GM23338 (cell line): ENCODE data around the gene ULK3.

Experiments
- CREB1 ChIP-seq: fragments of 250-450 bp; sonication (Bioruptor Pico); IDR thresholded peaks from 2 replicates; pipeline ENCODE4 v1.5.0; 2020; ENCODE audit warnings: low read depth, mild to moderate bottlenecking, moderate library complexity
- EZH2 ChIP-seq: fragments of 200-600 bp; sonication (generic); IDR thresholded peaks from one replicate; pipeline ENCODE4 v1.8.0; 2017; ENCODE audit warnings: antibody characterized with exemption, mild to moderate bottlenecking, low read depth; ENCODE audit not compliant: unreplicated experiment
- EZH2phosphoT487 ChIP-seq: fragments of 200-600 bp; sonication (generic); IDR thresholded peaks from one replicate; pipeline ENCODE4 v1.8.1; 2018; ENCODE audit warnings: antibody characterized with exemption; ENCODE audit not compliant: unreplicated experiment
- JUNB ChIP-seq: IDR thresholded peaks from one replicate; pipeline ENCODE4 v1.6.1; 2016; ENCODE audit warnings: antibody characterized with exemption; ENCODE audit not compliant: unreplicated experiment
- NANOG ChIP-seq: IDR thresholded peaks from 2 replicates; pipeline ENCODE4 v1.6.1; 2016; ENCODE audit warnings: antibody characterized with exemption, borderline replicate concordance
- POLR2AphosphoS5 ChIP-seq: IDR thresholded peaks from 2 replicates; pipeline ENCODE4 v1.6.1; 2016; ENCODE audit warnings: antibody characterized with exemption, low read depth
- STAT1 ChIP-seq: IDR thresholded peaks from one replicate; pipeline ENCODE4 v1.6.1; 2016; ENCODE audit warnings: antibody characterized with exemption; ENCODE audit not compliant: unreplicated experiment
- ZNF331 ChIP-seq: fragments of 250-450 bp; sonication (Bioruptor Pico); IDR thresholded peaks from 2 replicates; pipeline ENCODE4 v1.5.0; 2020; ENCODE audit warnings: low read depth, mild to moderate bottlenecking, moderate library complexity
- TF ChIP-seq, protein P1 (sequence below), 2 experiments: fragments of 200-600 bp in 1 of 2; sonication (generic) in 1 of 2; conservative IDR thresholded peaks; 2 replicates each; pipeline versions ENCODE4 v1.5.1 to v1.6.1; 2016 to 2017; ENCODE audit warnings: antibody characterized with exemption in 2 of 2, low read depth in 2 of 2, mild to moderate bottlenecking in 2 of 2, moderate library complexity in 1 of 2
- TF ChIP-seq, protein P2 (sequence below): fragments of 250-450 bp; sonication (Bioruptor Pico); IDR thresholded peaks from 2 replicates; pipeline ENCODE4 v1.5.0; 2020; ENCODE audit warnings: mild to moderate bottlenecking, moderate library complexity
- TF ChIP-seq, protein P3 (sequence below): IDR thresholded peaks from one replicate; pipeline ENCODE4 v1.6.1; 2018; ENCODE audit warnings: antibody characterized with exemption; ENCODE audit not compliant: unreplicated experiment
- TF ChIP-seq, protein P4 (sequence below): IDR thresholded peaks from 2 replicates; pipeline ENCODE4 v1.6.1; 2016; ENCODE audit warnings: antibody characterized with exemption

DNA sequence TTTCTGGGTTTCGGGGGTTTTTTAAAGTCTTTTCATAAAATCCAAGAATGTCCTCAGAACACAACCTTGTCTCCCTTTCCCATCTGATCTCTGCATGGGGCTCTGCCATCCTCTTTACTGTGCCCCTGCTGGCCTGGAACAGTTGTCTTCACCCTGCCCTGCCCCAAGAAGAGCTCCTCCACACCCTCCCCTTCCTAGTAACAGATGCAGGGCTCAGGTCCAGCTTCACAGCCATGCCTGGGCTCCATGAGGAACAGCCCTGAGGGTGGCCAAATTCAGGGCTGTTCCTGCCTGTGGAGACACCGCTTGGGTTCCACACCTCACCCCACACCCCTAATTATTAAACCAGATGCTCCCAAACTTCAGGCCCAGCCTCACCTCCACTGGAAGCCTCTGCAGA, 12.9 kb upstream of the ULK3 start:
- TF ChIP-seq POLR2AphosphoS5 (no peak), CREB1 (no peak), NANOG (no peak), EZH2 (no peak), EZH2phosphoT487 (no peak), ZNF331 (CRISPR knock-in tag) (no peak), JUNB (no peak), STAT1 (no peak)
- TF ChIP-seq, protein P1, sequence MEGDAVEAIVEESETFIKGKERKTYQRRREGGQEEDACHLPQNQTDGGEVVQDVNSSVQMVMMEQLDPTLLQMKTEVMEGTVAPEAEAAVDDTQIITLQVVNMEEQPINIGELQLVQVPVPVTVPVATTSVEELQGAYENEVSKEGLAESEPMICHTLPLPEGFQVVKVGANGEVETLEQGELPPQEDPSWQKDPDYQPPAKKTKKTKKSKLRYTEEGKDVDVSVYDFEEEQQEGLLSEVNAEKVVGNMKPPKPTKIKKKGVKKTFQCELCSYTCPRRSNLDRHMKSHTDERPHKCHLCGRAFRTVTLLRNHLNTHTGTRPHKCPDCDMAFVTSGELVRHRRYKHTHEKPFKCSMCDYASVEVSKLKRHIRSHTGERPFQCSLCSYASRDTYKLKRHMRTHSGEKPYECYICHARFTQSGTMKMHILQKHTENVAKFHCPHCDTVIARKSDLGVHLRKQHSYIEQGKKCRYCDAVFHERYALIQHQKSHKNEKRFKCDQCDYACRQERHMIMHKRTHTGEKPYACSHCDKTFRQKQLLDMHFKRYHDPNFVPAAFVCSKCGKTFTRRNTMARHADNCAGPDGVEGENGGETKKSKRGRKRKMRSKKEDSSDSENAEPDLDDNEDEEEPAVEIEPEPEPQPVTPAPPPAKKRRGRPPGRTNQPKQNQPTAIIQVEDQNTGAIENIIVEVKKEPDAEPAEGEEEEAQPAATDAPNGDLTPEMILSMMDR (conservative IDR thresholded peaks at IDR 0.05; ENCODE audit: low read depth in 2 of 2): no peak
- TF ChIP-seq, protein P2, sequence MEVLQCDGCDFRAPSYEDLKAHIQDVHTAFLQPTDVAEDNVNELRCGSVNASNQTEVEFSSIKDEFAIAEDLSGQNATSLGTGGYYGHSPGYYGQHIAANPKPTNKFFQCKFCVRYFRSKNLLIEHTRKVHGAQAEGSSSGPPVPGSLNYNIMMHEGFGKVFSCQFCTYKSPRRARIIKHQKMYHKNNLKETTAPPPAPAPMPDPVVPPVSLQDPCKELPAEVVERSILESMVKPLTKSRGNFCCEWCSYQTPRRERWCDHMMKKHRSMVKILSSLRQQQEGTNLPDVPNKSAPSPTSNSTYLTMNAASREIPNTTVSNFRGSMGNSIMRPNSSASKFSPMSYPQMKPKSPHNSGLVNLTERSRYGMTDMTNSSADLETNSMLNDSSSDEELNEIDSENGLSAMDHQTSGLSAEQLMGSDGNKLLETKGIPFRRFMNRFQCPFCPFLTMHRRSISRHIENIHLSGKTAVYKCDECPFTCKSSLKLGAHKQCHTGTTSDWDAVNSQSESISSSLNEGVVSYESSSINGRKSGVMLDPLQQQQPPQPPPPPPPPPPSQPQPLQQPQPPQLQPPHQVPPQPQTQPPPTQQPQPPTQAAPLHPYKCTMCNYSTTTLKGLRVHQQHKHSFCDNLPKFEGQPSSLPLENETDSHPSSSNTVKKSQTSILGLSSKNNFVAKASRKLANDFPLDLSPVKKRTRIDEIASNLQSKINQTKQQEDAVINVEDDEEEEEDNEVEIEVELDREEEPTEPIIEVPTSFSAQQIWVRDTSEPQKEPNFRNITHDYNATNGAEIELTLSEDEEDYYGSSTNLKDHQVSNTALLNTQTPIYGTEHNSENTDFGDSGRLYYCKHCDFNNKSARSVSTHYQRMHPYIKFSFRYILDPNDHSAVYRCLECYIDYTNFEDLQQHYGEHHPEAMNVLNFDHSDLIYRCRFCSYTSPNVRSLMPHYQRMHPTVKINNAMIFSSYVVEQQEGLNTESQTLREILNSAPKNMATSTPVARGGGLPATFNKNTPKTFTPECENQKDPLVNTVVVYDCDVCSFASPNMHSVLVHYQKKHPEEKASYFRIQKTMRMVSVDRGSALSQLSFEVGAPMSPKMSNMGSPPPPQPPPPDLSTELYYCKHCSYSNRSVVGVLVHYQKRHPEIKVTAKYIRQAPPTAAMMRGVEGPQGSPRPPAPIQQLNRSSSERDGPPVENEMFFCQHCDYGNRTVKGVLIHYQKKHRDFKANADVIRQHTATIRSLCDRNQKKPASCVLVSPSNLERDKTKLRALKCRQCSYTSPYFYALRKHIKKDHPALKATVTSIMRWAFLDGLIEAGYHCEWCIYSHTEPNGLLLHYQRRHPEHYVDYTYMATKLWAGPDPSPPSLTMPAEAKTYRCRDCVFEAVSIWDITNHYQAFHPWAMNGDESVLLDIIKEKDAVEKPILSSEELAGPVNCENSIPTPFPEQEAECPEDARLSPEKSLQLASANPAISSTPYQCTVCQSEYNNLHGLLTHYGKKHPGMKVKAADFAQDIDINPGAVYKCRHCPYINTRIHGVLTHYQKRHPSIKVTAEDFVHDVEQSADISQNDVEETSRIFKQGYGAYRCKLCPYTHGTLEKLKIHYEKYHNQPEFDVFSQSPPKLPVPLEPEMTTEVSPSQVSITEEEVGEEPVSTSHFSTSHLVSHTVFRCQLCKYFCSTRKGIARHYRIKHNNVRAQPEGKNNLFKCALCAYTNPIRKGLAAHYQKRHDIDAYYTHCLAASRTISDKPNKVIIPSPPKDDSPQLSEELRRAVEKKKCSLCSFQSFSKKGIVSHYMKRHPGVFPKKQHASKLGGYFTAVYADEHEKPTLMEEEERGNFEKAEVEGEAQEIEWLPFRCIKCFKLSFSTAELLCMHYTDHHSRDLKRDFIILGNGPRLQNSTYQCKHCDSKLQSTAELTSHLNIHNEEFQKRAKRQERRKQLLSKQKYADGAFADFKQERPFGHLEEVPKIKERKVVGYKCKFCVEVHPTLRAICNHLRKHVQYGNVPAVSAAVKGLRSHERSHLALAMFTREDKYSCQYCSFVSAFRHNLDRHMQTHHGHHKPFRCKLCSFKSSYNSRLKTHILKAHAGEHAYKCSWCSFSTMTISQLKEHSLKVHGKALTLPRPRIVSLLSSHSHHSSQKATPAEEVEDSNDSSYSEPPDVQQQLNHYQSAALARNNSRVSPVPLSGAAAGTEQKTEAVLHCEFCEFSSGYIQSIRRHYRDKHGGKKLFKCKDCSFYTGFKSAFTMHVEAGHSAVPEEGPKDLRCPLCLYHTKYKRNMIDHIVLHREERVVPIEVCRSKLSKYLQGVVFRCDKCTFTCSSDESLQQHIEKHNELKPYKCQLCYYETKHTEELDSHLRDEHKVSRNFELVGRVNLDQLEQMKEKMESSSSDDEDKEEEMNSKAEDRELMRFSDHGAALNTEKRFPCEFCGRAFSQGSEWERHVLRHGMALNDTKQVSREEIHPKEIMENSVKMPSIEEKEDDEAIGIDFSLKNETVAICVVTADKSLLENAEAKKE: no peak
- TF ChIP-seq, protein P3, sequence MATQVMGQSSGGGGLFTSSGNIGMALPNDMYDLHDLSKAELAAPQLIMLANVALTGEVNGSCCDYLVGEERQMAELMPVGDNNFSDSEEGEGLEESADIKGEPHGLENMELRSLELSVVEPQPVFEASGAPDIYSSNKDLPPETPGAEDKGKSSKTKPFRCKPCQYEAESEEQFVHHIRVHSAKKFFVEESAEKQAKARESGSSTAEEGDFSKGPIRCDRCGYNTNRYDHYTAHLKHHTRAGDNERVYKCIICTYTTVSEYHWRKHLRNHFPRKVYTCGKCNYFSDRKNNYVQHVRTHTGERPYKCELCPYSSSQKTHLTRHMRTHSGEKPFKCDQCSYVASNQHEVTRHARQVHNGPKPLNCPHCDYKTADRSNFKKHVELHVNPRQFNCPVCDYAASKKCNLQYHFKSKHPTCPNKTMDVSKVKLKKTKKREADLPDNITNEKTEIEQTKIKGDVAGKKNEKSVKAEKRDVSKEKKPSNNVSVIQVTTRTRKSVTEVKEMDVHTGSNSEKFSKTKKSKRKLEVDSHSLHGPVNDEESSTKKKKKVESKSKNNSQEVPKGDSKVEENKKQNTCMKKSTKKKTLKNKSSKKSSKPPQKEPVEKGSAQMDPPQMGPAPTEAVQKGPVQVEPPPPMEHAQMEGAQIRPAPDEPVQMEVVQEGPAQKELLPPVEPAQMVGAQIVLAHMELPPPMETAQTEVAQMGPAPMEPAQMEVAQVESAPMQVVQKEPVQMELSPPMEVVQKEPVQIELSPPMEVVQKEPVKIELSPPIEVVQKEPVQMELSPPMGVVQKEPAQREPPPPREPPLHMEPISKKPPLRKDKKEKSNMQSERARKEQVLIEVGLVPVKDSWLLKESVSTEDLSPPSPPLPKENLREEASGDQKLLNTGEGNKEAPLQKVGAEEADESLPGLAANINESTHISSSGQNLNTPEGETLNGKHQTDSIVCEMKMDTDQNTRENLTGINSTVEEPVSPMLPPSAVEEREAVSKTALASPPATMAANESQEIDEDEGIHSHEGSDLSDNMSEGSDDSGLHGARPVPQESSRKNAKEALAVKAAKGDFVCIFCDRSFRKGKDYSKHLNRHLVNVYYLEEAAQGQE: no peak
- TF ChIP-seq, protein P4, sequence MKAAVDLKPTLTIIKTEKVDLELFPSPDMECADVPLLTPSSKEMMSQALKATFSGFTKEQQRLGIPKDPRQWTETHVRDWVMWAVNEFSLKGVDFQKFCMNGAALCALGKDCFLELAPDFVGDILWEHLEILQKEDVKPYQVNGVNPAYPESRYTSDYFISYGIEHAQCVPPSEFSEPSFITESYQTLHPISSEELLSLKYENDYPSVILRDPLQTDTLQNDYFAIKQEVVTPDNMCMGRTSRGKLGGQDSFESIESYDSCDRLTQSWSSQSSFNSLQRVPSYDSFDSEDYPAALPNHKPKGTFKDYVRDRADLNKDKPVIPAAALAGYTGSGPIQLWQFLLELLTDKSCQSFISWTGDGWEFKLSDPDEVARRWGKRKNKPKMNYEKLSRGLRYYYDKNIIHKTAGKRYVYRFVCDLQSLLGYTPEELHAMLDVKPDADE: no peak
